SH-SY5Y (cell line): ENCODE measurements around the gene CARD6.

Experiments used
- GATA2 ChIP-seq: IDR thresholded peaks from 2 replicates; pipeline ENCODE4 v1.6.1; 2011; ENCODE audit warnings: mild to moderate bottlenecking, low read depth, low read length
- GATA3 ChIP-seq: IDR thresholded peaks from 2 replicates; pipeline ENCODE4 v1.6.1; 2011; ENCODE audit warnings: low read depth, mild to moderate bottlenecking, low read length, moderate library complexity

DNA sequence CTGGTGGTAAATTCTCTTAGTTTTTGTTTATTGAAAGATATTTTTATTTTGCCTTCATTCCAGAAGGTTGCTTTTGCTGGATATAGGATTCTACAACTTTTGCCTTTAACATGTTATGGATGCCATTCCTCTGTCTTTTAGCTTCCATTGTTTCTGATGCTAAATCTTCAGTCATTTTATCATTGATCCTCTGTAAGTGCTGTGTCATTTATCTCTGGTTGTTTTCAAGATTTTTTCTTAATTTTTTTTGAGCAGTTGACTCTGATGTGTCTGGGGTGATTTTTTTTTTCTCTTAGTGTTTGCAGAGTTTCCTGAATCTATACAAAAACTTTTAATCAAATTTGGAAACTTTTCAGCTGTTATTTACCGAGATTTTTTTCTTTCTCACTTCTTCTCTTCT lies 6.4 kb downstream of the CARD6 start:
- no peak for TF ChIP-seq GATA2
- TF ChIP-seq GATA3, result no peak
